Heart left ventricle (tissue), 13 donors: ENCODE results near the gene ZEB1.
"Not testable (repeated sequence)": the region's sequence is repeated elsewhere in the genome, so short reads cannot be mapped to it uniquely, and the experiment has no call there.

Experiments used
- POLR2A ChIP-seq, 2 donors: fragments of 450-650 bp; IDR thresholded peaks; one replicate each; pipeline ENCODE4 v1.6.1; 2017; ENCODE audit warnings: antibody characterized with exemption in 2 of 2, mild to moderate bottlenecking in 2 of 2, moderate library complexity in 2 of 2
- TF ChIP-seq, protein P1 (sequence below), 12 donors: fragments of 200-600 bp; sonication (generic) in 4 of 12; IDR thresholded peaks; one replicate each; pipeline versions ENCODE4 v1.5.0 to v1.8.0; 2018 to 2022; ENCODE audit warnings: antibody characterized with exemption in 12 of 12, mild to moderate bottlenecking in 5 of 12
- donor health status: ischemic (EF 13 %, LVEDD 7.1; RV severe dilation, severe dysfunction).
- donor health status: DM: no; HTN: yes; CAD: no.
- donor health status: DM: no; HTN: no; CAD: no.
- donor health status: ischemic (EF 25% LVEDD 6.9; RV normal size, moderate dysfunction).
- donor health status: ischemic (EF 25% LVEDD 5.7; RV mildly dilated, moderate dysfunction).
- donor health status: ischemic (EF 35%, LVEDD 5.7; RV mildly dilated, moderate dysfunction).
- donor health status: nonischemic (EF 11% LVEDD 7.7; RV severe dilation, severe dysfunction).
- donor health status: DM: yes; HTN: yes; CAD: no.
- donor health status: PGD.
- donor health status: ischemic (EF 29% LVEDD 5.4; RV normal size, mild dysfunction).
- donor health status: nonischemic (EF 23%, LVEDD 6.1; RV moderate dilation, normal function).

DNA sequence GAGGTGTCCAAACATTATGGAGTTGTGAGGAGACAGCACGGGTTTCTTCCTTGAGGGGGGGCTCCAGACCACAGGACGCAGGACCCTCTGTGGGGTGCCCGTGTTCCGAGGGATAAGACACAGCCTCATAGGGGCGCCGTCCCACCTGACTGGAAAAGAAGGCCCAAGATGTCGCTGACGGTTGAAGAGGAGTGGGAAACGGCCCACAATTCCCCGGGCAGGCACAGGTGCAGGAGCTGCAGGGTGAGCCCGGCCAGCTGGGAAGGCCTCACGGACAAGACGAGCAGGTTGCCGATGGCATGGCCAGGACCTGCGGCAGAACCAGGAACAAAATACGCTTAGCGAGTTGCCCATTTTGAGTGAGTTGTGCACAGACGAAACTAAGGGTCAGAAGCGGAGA, 44.7 kb downstream of the ZEB1 start:
- TF ChIP-seq, protein P1, sequence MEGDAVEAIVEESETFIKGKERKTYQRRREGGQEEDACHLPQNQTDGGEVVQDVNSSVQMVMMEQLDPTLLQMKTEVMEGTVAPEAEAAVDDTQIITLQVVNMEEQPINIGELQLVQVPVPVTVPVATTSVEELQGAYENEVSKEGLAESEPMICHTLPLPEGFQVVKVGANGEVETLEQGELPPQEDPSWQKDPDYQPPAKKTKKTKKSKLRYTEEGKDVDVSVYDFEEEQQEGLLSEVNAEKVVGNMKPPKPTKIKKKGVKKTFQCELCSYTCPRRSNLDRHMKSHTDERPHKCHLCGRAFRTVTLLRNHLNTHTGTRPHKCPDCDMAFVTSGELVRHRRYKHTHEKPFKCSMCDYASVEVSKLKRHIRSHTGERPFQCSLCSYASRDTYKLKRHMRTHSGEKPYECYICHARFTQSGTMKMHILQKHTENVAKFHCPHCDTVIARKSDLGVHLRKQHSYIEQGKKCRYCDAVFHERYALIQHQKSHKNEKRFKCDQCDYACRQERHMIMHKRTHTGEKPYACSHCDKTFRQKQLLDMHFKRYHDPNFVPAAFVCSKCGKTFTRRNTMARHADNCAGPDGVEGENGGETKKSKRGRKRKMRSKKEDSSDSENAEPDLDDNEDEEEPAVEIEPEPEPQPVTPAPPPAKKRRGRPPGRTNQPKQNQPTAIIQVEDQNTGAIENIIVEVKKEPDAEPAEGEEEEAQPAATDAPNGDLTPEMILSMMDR (IDR thresholded peaks at IDR 0.05): not testable (repeated sequence)
- TF ChIP-seq POLR2A (IDR thresholded peaks at IDR 0.05): not testable (repeated sequence)
